Measurements from ENCODE around the gene SCN1B. TPM values are rescaled to one million over a fixed set of nuclear protein-coding genes. Genes with fewer than 3 reads are reported as not detected.

The SCN1B gene
- total RNA-seq, 2 experiments from 2014 or later: 1.4 to 2.3 TPM

- Histone ChIP-seq H3K4me1 (ENCODE audit: insufficient read depth, low read length) (peaks cover 89% of the 10 kb centered on the region), H3K27ac (ENCODE audit: low read depth in 1 of 2, low read length in 2 of 2) (peak within 1 kb of the TSS; percentile 79 to 92), H3K36me3 (ENCODE audit: insufficient read depth, low read length) (peaks cover 15% of the 10 kb centered on the region), H3K4me3 (ENCODE audit: low read length) (peak within 1 kb of the TSS; percentile 59), H3K27me3 (ENCODE audit: control insufficient read depth in 1 of 2, insufficient read depth in 2 of 2, low read length in 2 of 2) (no peaks in the 10 kb centered on the region), H3K9me3 (ENCODE audit: control insufficient read depth in 1 of 2, insufficient read depth in 1 of 2, low read length in 2 of 2) (peaks cover 0 to 7% of the 10 kb centered on the region in 2 experiments)
- intact Hi-C loops (cut with DNase I, micrococcal nuclease): loop anchor here (5.0 to 10.0 kb wide), 3 partner anchors 208 to 325 kb away; partner anchors contain the start of genes SCGB2B2 (in 1 of the 2) and ZNF302 (in 1 of the 2)
- peak within 1 kb of the TSS; percentile 99 for H3K4me3 Mint-ChIP-seq
- DNase-seq: peak; percentile 50 to 85 (median 74)
- ATAC-seq (ENCODE audit: poor library complexity): peak; percentile 28
- H3K36me3 Mint-ChIP-seq (ENCODE audit: low read depth): peaks cover 41% of the 10 kb centered on the region
- H3K27me3 Mint-ChIP-seq: no peaks in the 10 kb centered on the region
- POLR2A ChIA-PET: interaction anchor here (1.3 to 10.3 kb wide), 7 partner anchors 12 to 322 kb away, joined by 3 to 205 read pairs (median 12); partner anchors contain the start of genes SCGB2B2, ZNF30, ZNF302 and ZNF792
- no peaks in the 10 kb centered on the region for H3K9me3 Mint-ChIP-seq
- peak within 1 kb of the TSS; percentile 98 for H3K27ac Mint-ChIP-seq
- H3K4me1 Mint-ChIP-seq (ENCODE audit: low read depth): peaks cover 72% of the 10 kb centered on the region
- CTCF ChIA-PET: interaction anchor here (1.1 kb wide), 1 partner anchor 27 kb away, joined by 4 read pairs; no protein-coding TSS in a partner anchor
- TF ChIP-seq, protein P1, sequence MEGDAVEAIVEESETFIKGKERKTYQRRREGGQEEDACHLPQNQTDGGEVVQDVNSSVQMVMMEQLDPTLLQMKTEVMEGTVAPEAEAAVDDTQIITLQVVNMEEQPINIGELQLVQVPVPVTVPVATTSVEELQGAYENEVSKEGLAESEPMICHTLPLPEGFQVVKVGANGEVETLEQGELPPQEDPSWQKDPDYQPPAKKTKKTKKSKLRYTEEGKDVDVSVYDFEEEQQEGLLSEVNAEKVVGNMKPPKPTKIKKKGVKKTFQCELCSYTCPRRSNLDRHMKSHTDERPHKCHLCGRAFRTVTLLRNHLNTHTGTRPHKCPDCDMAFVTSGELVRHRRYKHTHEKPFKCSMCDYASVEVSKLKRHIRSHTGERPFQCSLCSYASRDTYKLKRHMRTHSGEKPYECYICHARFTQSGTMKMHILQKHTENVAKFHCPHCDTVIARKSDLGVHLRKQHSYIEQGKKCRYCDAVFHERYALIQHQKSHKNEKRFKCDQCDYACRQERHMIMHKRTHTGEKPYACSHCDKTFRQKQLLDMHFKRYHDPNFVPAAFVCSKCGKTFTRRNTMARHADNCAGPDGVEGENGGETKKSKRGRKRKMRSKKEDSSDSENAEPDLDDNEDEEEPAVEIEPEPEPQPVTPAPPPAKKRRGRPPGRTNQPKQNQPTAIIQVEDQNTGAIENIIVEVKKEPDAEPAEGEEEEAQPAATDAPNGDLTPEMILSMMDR (IDR thresholded peaks at IDR 0.05): no peak
Observed at GRCh38 chr19:34999498-35000337, 30.6 kb upstream of the SCN1B start, which contains the start of gene GRAMD1A. TSS of gene GRAMD1A (plus strand) at chr19:35000323. CDS start at chr19:35000479, 156 bp downstream.

- H3K27me3 Mint-ChIP-seq: no peaks in the 10 kb centered on the region
- peaks cover 45% of the 10 kb centered on the region for H3K36me3 Mint-ChIP-seq (ENCODE audit: low read depth)
- peaks cover 0 to under 1% of the 10 kb centered on the region in 2 experiments for H3K9me3 ChIP-seq (ENCODE audit: control insufficient read depth in 1 of 2, insufficient read depth in 1 of 2, low read length in 2 of 2)
- ATAC-seq (ENCODE audit: poor library complexity) (no peak), DNase-seq (no peak)
- H3K4me3 Mint-ChIP-seq: peak overlapping the region; percentile 50
- H3K27me3 ChIP-seq (ENCODE audit: control insufficient read depth in 1 of 2, insufficient read depth in 2 of 2, low read length in 2 of 2): no peaks in the 10 kb centered on the region
- peaks cover 20% of the 10 kb centered on the region for H3K36me3 ChIP-seq (ENCODE audit: insufficient read depth, low read length)
- peak overlapping the region; percentile 98 for H3K27ac Mint-ChIP-seq
- intact Hi-C loops (cut with DNase I, micrococcal nuclease): loop anchor here in 1 of 2 experiments (5.0 to 10.0 kb wide), 2 partner anchors 212 to 325 kb away; partner anchors contain the start of genes SCGB2B2 and ZNF302
- H3K4me1 ChIP-seq (ENCODE audit: insufficient read depth, low read length): peaks cover 89% of the 10 kb centered on the region
- peaks cover 71% of the 10 kb centered on the region for H3K4me1 Mint-ChIP-seq (ENCODE audit: low read depth)
- ChIA-PET POLR2A (interaction anchor here (1.3 to 10.3 kb wide), 7 partner anchors 11 to 323 kb away, joined by 3 to 205 read pairs (median 12); partner anchors contain the start of genes SCGB2B2, ZNF30, ZNF302 and ZNF792), CTCF (interaction anchor here (1.1 to 3.5 kb wide), 3 partner anchors 13 to 161 kb away, joined by 3 to 31 read pairs (median 4); no protein-coding TSS in a partner anchor)
- TF ChIP-seq, protein P1 (IDR thresholded peaks at IDR 0.05): no peak
- peak overlapping the region in 1 of 2 donors; percentile 79 for H3K27ac ChIP-seq (ENCODE audit: low read depth in 1 of 2, low read length in 2 of 2)
- H3K4me3 ChIP-seq (ENCODE audit: low read length): peak overlapping the region; percentile 59
- H3K9me3 Mint-ChIP-seq: no peaks in the 10 kb centered on the region
Observed at GRCh38 chr19:35000338-35000646, 30.0 kb upstream of the SCN1B start.
